ENCODE data around the gene YY1.
A peak's percentile ranks its signal among the peaks of the same experiment; 100 is the strongest.

Gene YY1

GRCh38 chr14:100261621-100262020 lies 22.7 kb downstream of the YY1 start:
- Histone ChIP-seq H2BK12ac (ENCODE audit: low read length in 2 of 2) (no peak overlapping the region), H2AK5ac (ENCODE audit: low read length, severe bottlenecking) (no peak overlapping the region), H2BK120ac (ENCODE audit: low read depth, low read length) (no peak overlapping the region), H3K4me1 (ENCODE audit: control insufficient read depth, insufficient read depth, low read depth, low read length) (peaks cover 6% of the 10 kb centered on the region), H3K4me2 (ENCODE audit: low read length, poor library complexity, severe bottlenecking) (no peak overlapping the region), H3K27me3 (ENCODE audit: control insufficient read depth in 1 of 2, insufficient read depth in 1 of 2, low read length in 2 of 2) (no peaks in the 10 kb centered on the region), H2AFZ (ENCODE audit: low read depth, low read length) (no peak overlapping the region), H4K8ac (ENCODE audit: low read length) (no peak overlapping the region), H3K36me3 (ENCODE audit: control insufficient read depth in 1 of 2, insufficient read depth in 2 of 2, low read depth in 1 of 2, low read length in 2 of 2) (peaks cover 18 to 19% of the 10 kb centered on the region in 2 experiments), H3K4ac (ENCODE audit: low read depth in 1 of 2, low read length in 2 of 2) (no peak overlapping the region), H2BK5ac (ENCODE audit: low read depth, low read length, poor library complexity, severe bottlenecking) (no peak overlapping the region), H3K23ac (ENCODE audit: low read length in 2 of 2) (no peak overlapping the region), H4K91ac (ENCODE audit: low read length) (peak overlapping the region; percentile 61), H3K18ac (ENCODE audit: low read depth in 1 of 2, low read length in 2 of 2) (no peak overlapping the region), H3K4me3 (ENCODE audit: insufficient read depth in 1 of 2, low read depth in 1 of 2, low read length in 2 of 2) (no peak overlapping the region), H3K9me3 (ENCODE audit: control insufficient read depth, low read length) (no peaks in the 10 kb centered on the region), H2BK15ac (ENCODE audit: low read depth, poor library complexity, severe bottlenecking) (no peak overlapping the region), H3K14ac (ENCODE audit: low read length in 2 of 2) (no peak overlapping the region), H3K79me1 (replicated peaks; ENCODE audit: low read length, poor library complexity, severe bottlenecking) (peaks cover 5% of the 10 kb centered on the region), H3K9ac (ENCODE audit: low read length) (no peak overlapping the region), H3K27ac (ENCODE audit: low read length, poor library complexity, severe bottlenecking) (no peak overlapping the region)
- 100% methylated on average over 3 of the region's 3 CpGs for WGBS
- no peak for DNase-seq

GRCh38 chr14:100262545-100262944 lies 23.6 kb downstream of the YY1 start:
- Histone ChIP-seq H3K27ac (ENCODE audit: low read length, poor library complexity, severe bottlenecking) (no peak overlapping the region), H2BK5ac (ENCODE audit: low read depth, low read length, poor library complexity, severe bottlenecking) (no peak overlapping the region), H3K9me3 (ENCODE audit: control insufficient read depth, low read length) (no peaks in the 10 kb centered on the region), H3K18ac (ENCODE audit: low read depth in 1 of 2, low read length in 2 of 2) (peak overlapping the region in 1 of 2 experiments; percentile 48), H4K91ac (ENCODE audit: low read length) (no peak overlapping the region), H2BK12ac (ENCODE audit: low read length in 2 of 2) (no peak overlapping the region), H2AK5ac (ENCODE audit: low read length, severe bottlenecking) (no peak overlapping the region), H3K79me1 (replicated peaks; ENCODE audit: low read length, poor library complexity, severe bottlenecking) (peaks cover 5% of the 10 kb centered on the region), H3K27me3 (ENCODE audit: control insufficient read depth in 1 of 2, insufficient read depth in 1 of 2, low read length in 2 of 2) (no peaks in the 10 kb centered on the region), H3K36me3 (ENCODE audit: control insufficient read depth in 1 of 2, insufficient read depth in 2 of 2, low read depth in 1 of 2, low read length in 2 of 2) (peaks cover 18 to 19% of the 10 kb centered on the region in 2 experiments), H2AFZ (ENCODE audit: low read depth, low read length) (no peak overlapping the region), H3K23ac (ENCODE audit: low read length in 2 of 2) (no peak overlapping the region), H2BK15ac (ENCODE audit: low read depth, poor library complexity, severe bottlenecking) (no peak overlapping the region), H3K4me1 (ENCODE audit: control insufficient read depth, insufficient read depth, low read depth, low read length) (peaks cover 6% of the 10 kb centered on the region), H3K4me3 (ENCODE audit: insufficient read depth in 1 of 2, low read depth in 1 of 2, low read length in 2 of 2) (no peak overlapping the region), H3K4me2 (ENCODE audit: low read length, poor library complexity, severe bottlenecking) (no peak overlapping the region), H2BK120ac (ENCODE audit: low read depth, low read length) (no peak overlapping the region), H3K9ac (ENCODE audit: low read length) (no peak overlapping the region), H3K14ac (ENCODE audit: low read length in 2 of 2) (no peak overlapping the region), H3K4ac (ENCODE audit: low read depth in 1 of 2, low read length in 2 of 2) (no peak overlapping the region), H4K8ac (ENCODE audit: low read length) (no peak overlapping the region)
- no peak for DNase-seq
- WGBS: 87% methylated on average over 4 of the region's 5 CpGs

GRCh38 chr14:100263141-100263540 lies 24.2 kb downstream of the YY1 start:
- no peak overlapping the region for H3K4me3 ChIP-seq (ENCODE audit: insufficient read depth in 1 of 2, low read depth in 1 of 2, low read length in 2 of 2)
- H2AK5ac ChIP-seq (ENCODE audit: low read length, severe bottlenecking): no peak overlapping the region
- WGBS: 78% methylated on average over 3 of the region's 3 CpGs

GRCh38 chr14:100267990-100268389 lies 29.0 kb downstream of the YY1 start:
- no peak overlapping the region for H2BK15ac ChIP-seq (ENCODE audit: low read depth, poor library complexity, severe bottlenecking)
- 96% methylated on average over 7 of the region's 7 CpGs for WGBS

More at GRCh38 chr14:100263141-100263540, 24.2 kb downstream of the YY1 start:
- H2BK5ac ChIP-seq (ENCODE audit: low read depth, low read length, poor library complexity, severe bottlenecking): no peak overlapping the region
- H3K23ac ChIP-seq (ENCODE audit: low read length in 2 of 2): no peak overlapping the region
- H3K27me3 ChIP-seq (ENCODE audit: control insufficient read depth in 1 of 2, insufficient read depth in 1 of 2, low read length in 2 of 2): no peaks in the 10 kb centered on the region
- no peak overlapping the region for H3K27ac ChIP-seq (ENCODE audit: low read length, poor library complexity, severe bottlenecking)
- peak overlapping the region in 1 of 2 experiments; percentile 48 for H3K18ac ChIP-seq (ENCODE audit: low read depth in 1 of 2, low read length in 2 of 2)
- peaks cover 8% of the 10 kb centered on the region for H3K4me1 ChIP-seq (ENCODE audit: control insufficient read depth, insufficient read depth, low read depth, low read length)
- H4K8ac ChIP-seq (ENCODE audit: low read length): no peak overlapping the region
- peak; percentile 68 for DNase-seq
- H3K9ac ChIP-seq (ENCODE audit: low read length): no peak overlapping the region
- no peak overlapping the region for H2BK12ac ChIP-seq (ENCODE audit: low read length in 2 of 2)
- no peak overlapping the region for H2AFZ ChIP-seq (ENCODE audit: low read depth, low read length)
- H3K79me1 ChIP-seq (replicated peaks; ENCODE audit: low read length, poor library complexity, severe bottlenecking): peaks cover 5% of the 10 kb centered on the region
- no peak overlapping the region for H3K4ac ChIP-seq (ENCODE audit: low read depth in 1 of 2, low read length in 2 of 2)
- H2BK15ac ChIP-seq (ENCODE audit: low read depth, poor library complexity, severe bottlenecking): no peak overlapping the region
- H3K4me2 ChIP-seq (ENCODE audit: low read length, poor library complexity, severe bottlenecking): no peak overlapping the region
- H3K14ac ChIP-seq (ENCODE audit: low read length in 2 of 2): no peak overlapping the region
- no peak overlapping the region for H4K91ac ChIP-seq (ENCODE audit: low read length)
- peaks cover 22 to 23% of the 10 kb centered on the region in 2 experiments for H3K36me3 ChIP-seq (ENCODE audit: control insufficient read depth in 1 of 2, insufficient read depth in 2 of 2, low read depth in 1 of 2, low read length in 2 of 2)
- H2BK120ac ChIP-seq (ENCODE audit: low read depth, low read length): no peak overlapping the region
- no peaks in the 10 kb centered on the region for H3K9me3 ChIP-seq (ENCODE audit: control insufficient read depth, low read length)

More at GRCh38 chr14:100267990-100268389, 29.0 kb downstream of the YY1 start:
- no peak overlapping the region for H3K4me2 ChIP-seq (ENCODE audit: low read length, poor library complexity, severe bottlenecking)
- no peak overlapping the region for H2AK5ac ChIP-seq (ENCODE audit: low read length, severe bottlenecking)
- peaks cover 3% of the 10 kb centered on the region for H3K4me1 ChIP-seq (ENCODE audit: control insufficient read depth, insufficient read depth, low read depth, low read length)
- H3K4me3 ChIP-seq (ENCODE audit: insufficient read depth in 1 of 2, low read depth in 1 of 2, low read length in 2 of 2): no peak overlapping the region
- no peak overlapping the region for H2BK5ac ChIP-seq (ENCODE audit: low read depth, low read length, poor library complexity, severe bottlenecking)
- H2BK12ac ChIP-seq (ENCODE audit: low read length in 2 of 2): no peak overlapping the region
- H3K4ac ChIP-seq (ENCODE audit: low read depth in 1 of 2, low read length in 2 of 2): no peak overlapping the region
- H3K9ac ChIP-seq (ENCODE audit: low read length): no peak overlapping the region
- no peaks in the 10 kb centered on the region for H3K27me3 ChIP-seq (ENCODE audit: control insufficient read depth in 1 of 2, insufficient read depth in 1 of 2, low read length in 2 of 2)
- no peak for DNase-seq
- H3K23ac ChIP-seq (ENCODE audit: low read length in 2 of 2): no peak overlapping the region
- H2AFZ ChIP-seq (ENCODE audit: low read depth, low read length): no peak overlapping the region
- H3K79me1 ChIP-seq (replicated peaks; ENCODE audit: low read length, poor library complexity, severe bottlenecking): peaks cover 7% of the 10 kb centered on the region
- no peaks in the 10 kb centered on the region for H3K9me3 ChIP-seq (ENCODE audit: control insufficient read depth, low read length)
- no peak overlapping the region for H3K18ac ChIP-seq (ENCODE audit: low read depth in 1 of 2, low read length in 2 of 2)
- H3K36me3 ChIP-seq (ENCODE audit: control insufficient read depth in 1 of 2, insufficient read depth in 2 of 2, low read depth in 1 of 2, low read length in 2 of 2): peaks cover 20 to 32% of the 10 kb centered on the region in 2 experiments
- H3K14ac ChIP-seq (ENCODE audit: low read length in 2 of 2): no peak overlapping the region
- H3K27ac ChIP-seq (ENCODE audit: low read length, poor library complexity, severe bottlenecking): no peak overlapping the region
- peak overlapping the region; percentile 5 for H4K91ac ChIP-seq (ENCODE audit: low read length)
- H2BK120ac ChIP-seq (ENCODE audit: low read depth, low read length): no peak overlapping the region
- H4K8ac ChIP-seq (ENCODE audit: low read length): no peak overlapping the region

Data from mesenchymal stem cell (in vitro differentiated cells and primary cell).